COLO668 (cell line): Measurements from ENCODE around the gene GALNT4.

ENCODE experiments used
- DNase-seq: peaks from one replicate; lab custom pipeline; 2025; ENCODE audit not compliant: unreplicated experiment; lab: John Stamatoyannopoulos, UW

Gene GALNT4

DNA sequence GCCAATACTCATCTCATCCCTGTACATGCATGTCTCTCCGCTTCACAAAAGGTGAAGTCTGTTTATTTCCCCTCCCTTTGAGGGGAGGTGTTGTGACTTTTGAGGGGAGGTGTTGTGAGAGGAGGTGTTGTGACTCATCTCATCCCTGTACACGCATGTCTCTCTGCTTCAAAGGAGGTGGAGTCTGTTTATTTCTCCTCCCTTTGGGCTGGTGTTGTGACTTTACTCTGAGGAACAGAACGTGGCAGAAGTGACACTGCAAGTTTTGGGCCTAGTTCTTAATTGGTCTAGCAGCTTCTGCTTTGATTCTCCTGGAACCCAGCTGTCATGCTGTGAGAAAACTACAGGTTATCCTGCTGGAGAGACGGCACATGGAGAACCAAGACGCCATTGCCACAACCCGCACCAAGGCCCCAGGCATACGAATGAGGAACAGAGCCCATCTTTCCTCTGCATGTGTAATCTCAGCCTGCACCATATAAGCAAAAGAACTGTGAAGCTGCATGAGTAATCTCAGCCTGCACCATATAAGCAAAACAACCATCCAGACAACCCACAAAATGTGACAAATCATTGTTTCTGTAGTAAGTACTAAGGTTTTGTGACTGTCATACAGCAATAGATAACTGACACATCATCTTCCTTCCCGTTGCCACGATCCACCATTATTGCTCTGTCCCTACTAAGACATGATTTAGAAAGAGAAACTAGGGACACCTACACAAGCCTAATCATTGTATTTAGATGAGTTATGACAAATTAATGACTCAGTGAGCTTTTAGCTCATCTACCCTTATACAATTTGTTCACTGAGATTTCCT lies 30.0 kb downstream of the GALNT4 start:
- no peak for DNase-seq

GRCh38 chr12:89493670-89494302 lies 30.8 kb downstream of the GALNT4 start:
- no peak for DNase-seq

DNA sequence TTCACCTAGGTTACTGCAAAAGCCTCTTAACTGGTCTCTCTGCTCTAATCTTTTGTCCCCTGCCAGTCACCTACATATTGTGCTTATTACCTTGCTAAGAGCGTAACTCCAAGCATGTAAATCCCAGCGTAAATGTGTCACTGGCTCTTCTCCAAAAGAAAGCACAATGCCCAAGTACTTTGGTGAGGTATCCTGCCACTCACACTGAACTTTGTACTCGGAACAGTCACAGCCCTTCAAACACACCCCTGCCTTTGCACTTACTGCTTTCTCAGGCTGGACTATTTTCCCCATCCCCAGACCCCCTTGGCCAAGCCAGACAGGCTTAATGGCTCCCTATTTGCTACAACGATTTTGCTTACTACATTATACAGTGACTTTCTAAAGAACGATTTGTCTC lies 31.7 kb downstream of the GALNT4 start:
- DNase-seq, result no peak

GRCh38 chr12:89490922-89491321 lies 33.7 kb downstream of the GALNT4 start:
- DNase-seq, result no peak

DNA sequence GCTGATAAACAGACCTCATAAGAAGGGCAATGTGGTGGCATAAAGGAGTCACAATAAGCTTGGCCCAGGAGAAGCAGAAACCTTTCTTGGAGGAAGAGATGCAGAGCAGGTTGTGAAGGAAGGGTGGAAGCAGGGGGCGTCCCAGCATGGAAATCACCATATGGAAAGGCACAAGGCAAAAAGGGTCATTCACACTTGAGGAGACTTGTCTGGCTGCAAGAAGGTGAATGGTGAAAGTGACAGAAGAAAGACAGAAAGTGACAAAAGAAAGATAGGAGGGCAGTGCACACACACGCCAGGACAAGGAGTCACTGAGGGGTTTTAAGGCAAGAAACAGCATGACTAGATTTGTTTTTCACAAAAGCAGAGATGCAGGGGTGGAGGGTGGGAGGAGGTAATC lies 38.3 kb downstream of the GALNT4 start:
- no peak for DNase-seq

- no peak for DNase-seq
Observed at GRCh38 chr12:89484470-89484869, 40.1 kb downstream of the GALNT4 start.

DNA sequence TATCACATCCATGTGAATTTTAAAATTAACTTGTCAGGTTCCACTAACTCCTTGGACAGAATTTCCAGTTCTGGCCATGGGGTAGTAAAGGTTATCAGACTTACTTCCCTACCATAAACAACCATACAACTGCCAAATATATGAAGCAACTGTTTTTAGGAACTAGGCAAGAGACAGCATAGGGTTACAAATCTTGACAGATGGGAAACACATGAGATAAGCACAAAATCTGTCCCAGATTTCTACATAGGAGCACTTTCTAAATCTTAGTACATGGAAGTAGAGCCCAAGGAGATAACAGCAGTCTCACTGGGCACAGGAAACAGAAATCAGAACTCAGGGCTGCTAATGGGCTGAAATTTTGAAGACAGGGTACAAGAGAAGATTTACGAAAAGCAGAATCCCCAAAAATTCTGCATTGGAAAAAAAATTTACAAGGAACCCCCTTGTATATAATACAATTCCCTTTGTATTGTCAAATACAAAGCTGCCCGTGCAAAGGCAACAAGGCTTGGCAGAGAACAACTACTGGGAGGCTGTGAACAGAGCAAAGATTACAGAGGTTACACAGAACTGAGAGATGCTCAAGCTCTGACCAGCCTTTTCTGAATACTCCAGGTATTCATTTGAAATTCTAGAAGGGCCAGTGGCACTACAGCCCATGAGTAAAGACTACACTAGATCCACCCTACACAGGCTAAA lies 43.2 kb downstream of the GALNT4 start:
- no peak for DNase-seq

GRCh38 chr12:89479982-89480381 lies 44.6 kb downstream of the GALNT4 start:
- DNase-seq, result no peak

GRCh38 chr12:89477633-89478279 lies 46.8 kb downstream of the GALNT4 start:
- DNase-seq, result no peak

- DNase-seq, result no peak
Observed at GRCh38 chr12:89476904-89477595, 47.5 kb downstream of the GALNT4 start.

- DNase-seq, result no peak
Observed at GRCh38 chr12:89476232-89476631, 48.4 kb downstream of the GALNT4 start.

GRCh38 chr12:89475203-89475990 lies 49.2 kb downstream of the GALNT4 start:
- no peak for DNase-seq

- DNase-seq, result no peak
Observed at GRCh38 chr12:89474615-89475014, 50.0 kb downstream of the GALNT4 start.
